ENCODE data around the gene ADAMTS9. TPM values are rescaled to one million over a fixed set of nuclear protein-coding genes. Genes with fewer than 3 reads are reported as not detected.

ADAMTS9 gene
- total and polyA plus RNA-seq, 2 of the 13 experiments (the other 11 are each of a cell fraction or from before 2014, with no cell fraction given), result 0.02 to 0.09 TPM

DNA sequence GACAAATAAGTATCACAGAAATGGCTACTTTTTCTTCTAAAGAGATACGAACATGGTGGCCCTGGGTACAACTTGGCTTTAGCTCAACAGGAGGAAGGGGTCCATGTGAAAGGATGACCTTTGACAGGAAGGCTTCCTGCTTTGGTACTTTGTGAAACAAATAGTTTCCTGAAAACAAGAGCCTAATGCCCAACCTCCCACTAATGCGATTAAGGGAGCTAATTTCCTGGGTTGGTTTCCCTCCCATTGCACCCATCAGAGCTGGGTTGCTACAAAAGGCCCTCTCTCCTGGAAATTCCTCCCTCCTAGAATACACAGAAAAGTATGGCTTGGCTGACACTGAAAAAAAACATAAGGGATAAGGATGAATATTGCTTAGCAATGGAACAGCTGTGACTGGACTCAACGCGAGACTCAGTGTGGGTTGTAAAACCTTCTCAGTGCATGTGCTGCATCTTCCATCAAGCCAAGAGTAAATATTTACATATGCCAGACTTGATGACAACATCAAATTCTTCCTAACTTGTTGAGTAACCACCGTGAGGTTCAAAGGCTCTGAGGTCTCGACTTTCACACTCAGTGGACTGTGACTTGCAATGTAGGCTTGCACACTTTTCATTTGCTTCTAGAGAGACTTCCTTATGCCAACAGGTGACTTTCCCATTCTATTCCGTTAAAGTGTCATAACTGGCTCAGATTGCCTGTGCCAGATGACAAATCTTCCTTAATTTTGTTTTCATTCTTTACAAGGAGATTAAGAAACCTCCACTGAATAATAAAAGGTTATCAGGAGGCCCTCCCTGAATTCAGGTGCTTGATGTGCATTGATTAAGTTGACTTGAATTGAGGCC lies 60.1 kb downstream of the ADAMTS9 start (continued):
- TF ChIP-seq, protein P1, sequence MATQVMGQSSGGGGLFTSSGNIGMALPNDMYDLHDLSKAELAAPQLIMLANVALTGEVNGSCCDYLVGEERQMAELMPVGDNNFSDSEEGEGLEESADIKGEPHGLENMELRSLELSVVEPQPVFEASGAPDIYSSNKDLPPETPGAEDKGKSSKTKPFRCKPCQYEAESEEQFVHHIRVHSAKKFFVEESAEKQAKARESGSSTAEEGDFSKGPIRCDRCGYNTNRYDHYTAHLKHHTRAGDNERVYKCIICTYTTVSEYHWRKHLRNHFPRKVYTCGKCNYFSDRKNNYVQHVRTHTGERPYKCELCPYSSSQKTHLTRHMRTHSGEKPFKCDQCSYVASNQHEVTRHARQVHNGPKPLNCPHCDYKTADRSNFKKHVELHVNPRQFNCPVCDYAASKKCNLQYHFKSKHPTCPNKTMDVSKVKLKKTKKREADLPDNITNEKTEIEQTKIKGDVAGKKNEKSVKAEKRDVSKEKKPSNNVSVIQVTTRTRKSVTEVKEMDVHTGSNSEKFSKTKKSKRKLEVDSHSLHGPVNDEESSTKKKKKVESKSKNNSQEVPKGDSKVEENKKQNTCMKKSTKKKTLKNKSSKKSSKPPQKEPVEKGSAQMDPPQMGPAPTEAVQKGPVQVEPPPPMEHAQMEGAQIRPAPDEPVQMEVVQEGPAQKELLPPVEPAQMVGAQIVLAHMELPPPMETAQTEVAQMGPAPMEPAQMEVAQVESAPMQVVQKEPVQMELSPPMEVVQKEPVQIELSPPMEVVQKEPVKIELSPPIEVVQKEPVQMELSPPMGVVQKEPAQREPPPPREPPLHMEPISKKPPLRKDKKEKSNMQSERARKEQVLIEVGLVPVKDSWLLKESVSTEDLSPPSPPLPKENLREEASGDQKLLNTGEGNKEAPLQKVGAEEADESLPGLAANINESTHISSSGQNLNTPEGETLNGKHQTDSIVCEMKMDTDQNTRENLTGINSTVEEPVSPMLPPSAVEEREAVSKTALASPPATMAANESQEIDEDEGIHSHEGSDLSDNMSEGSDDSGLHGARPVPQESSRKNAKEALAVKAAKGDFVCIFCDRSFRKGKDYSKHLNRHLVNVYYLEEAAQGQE (IDR thresholded peaks at IDR 0.05; ENCODE audit: borderline replicate concordance in 1 of 2, low read depth in 1 of 2, low read length in 2 of 2), result no peak
- TF ChIP-seq, protein P2, sequence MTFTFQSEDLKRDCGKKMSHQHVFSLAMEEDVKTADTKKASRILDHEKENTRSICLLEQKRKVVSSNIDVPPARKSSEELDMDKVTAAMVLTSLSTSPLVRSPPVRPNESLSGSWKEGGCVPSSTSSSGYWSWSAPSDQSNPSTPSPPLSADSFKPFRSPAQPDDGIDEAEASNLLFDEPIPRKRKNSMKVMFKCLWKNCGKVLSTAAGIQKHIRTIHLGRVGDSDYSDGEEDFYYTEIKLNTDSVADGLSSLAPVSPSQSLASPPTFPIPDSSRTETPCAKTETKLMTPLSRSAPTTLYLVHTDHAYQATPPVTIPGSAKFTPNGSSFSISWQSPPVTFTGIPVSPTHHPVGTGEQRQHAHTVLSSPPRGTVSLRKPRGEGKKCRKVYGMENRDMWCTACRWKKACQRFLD (CRISPR knock-in tag; IDR thresholded peaks at IDR 0.05; ENCODE audit: borderline replicate concordance), result no peak
- no peak for TF ChIP-seq SMYD3 (CRISPR knock-in tag; IDR thresholded peaks at IDR 0.05)
- TF ChIP-seq KAT8 (CRISPR knock-in tag; IDR thresholded peaks at IDR 0.05), result 0 out of 2 replicates have a peak, but pooled peaks have one; percentile 27
- no peak for TF ChIP-seq BRCA1 (CRISPR knock-in tag; IDR thresholded peaks at IDR 0.05)
- no peak for TF ChIP-seq SNAPC4 (CRISPR knock-in tag; IDR thresholded peaks at IDR 0.05)
- TF ChIP-seq PITX1 (CRISPR knock-in tag; IDR thresholded peaks at IDR 0.05), result no peak
- no peak for TF ChIP-seq MTF2 (CRISPR knock-in tag; IDR thresholded peaks at IDR 0.05; ENCODE audit: borderline replicate concordance)
- no peak for TF ChIP-seq POLR2G (IDR thresholded peaks at IDR 0.05; ENCODE audit: low read depth, low read length)
- 0 out of 2 replicates have a peak, but pooled peaks have one; percentile 28 for TF ChIP-seq JUND (CRISPR knock-in tag; IDR thresholded peaks at IDR 0.05)
- TF ChIP-seq KMT2A (CRISPR knock-in tag; IDR thresholded peaks at IDR 0.05), result no peak
- peak; percentile 56; the same call in 1 of the 2 replicates for TF ChIP-seq HNF4G (IDR thresholded peaks at IDR 0.05; ENCODE audit: borderline replicate concordance, low read depth, low read length)
- TF ChIP-seq HNF4G (CRISPR knock-in tag; IDR thresholded peaks at IDR 0.05; ENCODE audit: borderline replicate concordance, low read depth), result no peak
- peak; percentile 60; the same call in 1 of the 2 replicates for TF ChIP-seq HOXA5 (CRISPR knock-in tag; IDR thresholded peaks at IDR 0.05)
- no peak for TF ChIP-seq PPARG (CRISPR knock-in tag; conservative IDR thresholded peaks at IDR 0.05)
- peak; percentile 71; the same call in 1 of the 2 replicates for TF ChIP-seq HMG20A (CRISPR knock-in tag; IDR thresholded peaks at IDR 0.05; ENCODE audit: borderline replicate concordance)
- TF ChIP-seq TOPORS (CRISPR knock-in tag; IDR thresholded peaks at IDR 0.05), result no peak
- TF ChIP-seq GTF3A (CRISPR knock-in tag; conservative IDR thresholded peaks at IDR 0.05), result no peak
- TF ChIP-seq, protein P3, sequence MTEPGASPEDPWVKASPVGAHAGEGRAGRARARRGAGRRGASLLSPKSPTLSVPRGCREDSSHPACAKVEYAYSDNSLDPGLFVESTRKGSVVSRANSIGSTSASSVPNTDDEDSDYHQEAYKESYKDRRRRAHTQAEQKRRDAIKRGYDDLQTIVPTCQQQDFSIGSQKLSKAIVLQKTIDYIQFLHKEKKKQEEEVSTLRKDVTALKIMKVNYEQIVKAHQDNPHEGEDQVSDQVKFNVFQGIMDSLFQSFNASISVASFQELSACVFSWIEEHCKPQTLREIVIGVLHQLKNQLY (CRISPR knock-in tag; IDR thresholded peaks at IDR 0.05), result no peak
- no peak for TF ChIP-seq ZKSCAN1 (IDR thresholded peaks at IDR 0.05; ENCODE audit: low read length)
